HFFc6 (cell line): ENCODE data around the gene FOXP1. TPM values are rescaled to one million over a fixed set of nuclear protein-coding genes. Genes with fewer than 3 reads are reported as not detected.

Experiments
- DNase-seq: peaks from one replicate; pipeline ENCODE4 v3.0.0-alpha.2; 2018
- H3K27ac Mint-ChIP-seq: 2 replicates; pipeline ENCODE4 v1.8.0; 2020; ENCODE audit warnings: mild to moderate bottlenecking, mixed read lengths
- H3K27me3 Mint-ChIP-seq: 2 replicates; pipeline ENCODE4 v1.8.0; 2021; ENCODE audit warnings: mild to moderate bottlenecking, moderate library complexity, mixed read lengths; ENCODE audit not compliant: insufficient read depth
- H3K36me3 Mint-ChIP-seq: 2 replicates; pipeline ENCODE4 v1.8.0; 2021; ENCODE audit warnings: low read depth, mixed read lengths
- H3K4me1 Mint-ChIP-seq: 2 replicates; pipeline ENCODE4 v1.8.0; 2020; ENCODE audit warnings: low read depth, mixed read lengths
- H3K4me3 Mint-ChIP-seq: 2 replicates; pipeline ENCODE4 v1.8.0; 2020; ENCODE audit warnings: mild to moderate bottlenecking, moderate library complexity, mixed read lengths
- H3K9me3 Mint-ChIP-seq: 2 replicates; pipeline ENCODE4 v1.8.0; 2020; ENCODE audit warnings: mild to moderate bottlenecking, mixed read lengths
- CTCF ChIP-seq: fragments of 200-600 bp; sonication (generic); IDR thresholded peaks from 2 replicates; pipeline ENCODE4 v1.5.0; 2021; ENCODE audit warnings: antibody characterized with exemption, mild to moderate bottlenecking
- total RNA-seq, 6 experiments: library from RNA; stranded (reverse); fragmentation: NEBNext Ultra II Directional; extraction: Animal tissue kit (Norgen Biotek cat#: 25700); gene quantifications; 2 replicates in 1 of 6; 3 replicates in 5 of 6; pipeline ENCODE4 v1.2.3, GENCODE V29; 2021

FOXP1 gene
- total RNA-seq, 6 experiments from 2014 or later, result 32.2 to 59.3 (median 52.0) TPM

- no peak overlapping the region for H3K4me3 Mint-ChIP-seq
- H3K27ac Mint-ChIP-seq, result no peak overlapping the region; the same call in 1 of the 2 replicates
- H3K27me3 Mint-ChIP-seq, result no peaks in the 10 kb centered on the region; the same call in 1 of the 2 replicates
- no peak for DNase-seq
- no peaks in the 10 kb centered on the region for H3K36me3 Mint-ChIP-seq
- H3K9me3 Mint-ChIP-seq, result no peaks in the 10 kb centered on the region
- peaks cover 75% of the 10 kb centered on the region for H3K4me1 Mint-ChIP-seq
- no peak for TF ChIP-seq CTCF
These were observed 504.6 kb downstream of the FOXP1 start for GRCh38 chr3:71078723-71079525.

GRCh38 chr3:71078199-71078598, 505.3 kb downstream of the FOXP1 start:
- H3K27me3 Mint-ChIP-seq, result no peaks in the 10 kb centered on the region; the same call in 1 of the 2 replicates
- no peak for DNase-seq
- peak overlapping the region; percentile 38 for H3K27ac Mint-ChIP-seq
- TF ChIP-seq CTCF, result no peak
- H3K9me3 Mint-ChIP-seq, result no peaks in the 10 kb centered on the region
- no peak overlapping the region for H3K4me3 Mint-ChIP-seq
- H3K36me3 Mint-ChIP-seq, result no peaks in the 10 kb centered on the region
- H3K4me1 Mint-ChIP-seq, result peaks cover 79% of the 10 kb centered on the region

- peaks cover 90% of the 10 kb centered on the region for H3K4me1 Mint-ChIP-seq
- no peaks in the 10 kb centered on the region for H3K9me3 Mint-ChIP-seq
- TF ChIP-seq CTCF, result no peak
- no peak for DNase-seq
- H3K36me3 Mint-ChIP-seq, result no peaks in the 10 kb centered on the region
- no peaks in the 10 kb centered on the region; the same call in 1 of the 2 replicates for H3K27me3 Mint-ChIP-seq
- no peak overlapping the region for H3K4me3 Mint-ChIP-seq
- peak overlapping the region; percentile 59 for H3K27ac Mint-ChIP-seq
These were observed 506.5 kb downstream of the FOXP1 start for GRCh38 chr3:71077070-71077469.

- no peak for TF ChIP-seq CTCF
- no peaks in the 10 kb centered on the region for H3K9me3 Mint-ChIP-seq
- H3K4me3 Mint-ChIP-seq, result no peak overlapping the region
- H3K27ac Mint-ChIP-seq, result peak overlapping the region; percentile 59
- H3K27me3 Mint-ChIP-seq, result no peaks in the 10 kb centered on the region; the same call in 1 of the 2 replicates
- no peaks in the 10 kb centered on the region for H3K36me3 Mint-ChIP-seq
- peaks cover 93% of the 10 kb centered on the region for H3K4me1 Mint-ChIP-seq
- peak; percentile 58 for DNase-seq
These were observed 507.0 kb downstream of the FOXP1 start for GRCh38 chr3:71076361-71077002.

- H3K27me3 Mint-ChIP-seq, result no peaks in the 10 kb centered on the region; the same call in 1 of the 2 replicates
- no peak for DNase-seq
- peaks cover 87% of the 10 kb centered on the region for H3K4me1 Mint-ChIP-seq
- H3K9me3 Mint-ChIP-seq, result no peaks in the 10 kb centered on the region
- no peak overlapping the region for H3K4me3 Mint-ChIP-seq
- TF ChIP-seq CTCF, result no peak
- H3K36me3 Mint-ChIP-seq, result no peaks in the 10 kb centered on the region
- peak overlapping the region; percentile 82; the same call in 1 of the 2 replicates for H3K27ac Mint-ChIP-seq
These were observed 508.0 kb downstream of the FOXP1 start for GRCh38 chr3:71075494-71075893.
